WTC11 (cell line): Measurements from ENCODE around the gene TFF3. TPM values are rescaled to one million over a fixed set of nuclear protein-coding genes. Genes with fewer than 3 reads are reported as not detected.

Experiments used
- ATAC-seq: fragments of 200-7000 bp; cut with Tn5 transposase; 2 replicates; pipeline ENCODE4 v1.10.0; 2021; ENCODE audit warnings: mild to moderate bottlenecking, moderate library complexity
- CTCF ChIA-PET: fragments of 300-600 bp; sonication (Branson Sonifier 250); formaldehyde crosslinking; loops from one replicate; lab custom pipeline; 2021; ENCODE audit warnings: antibody characterized with exemption; lab: Charles Lee
- POLR2A ChIA-PET: fragments of 350-600 bp; sonication (Branson Sonifier 250); formaldehyde crosslinking; loops from one replicate; lab custom pipeline; 2021; ENCODE audit warnings: antibody characterized with exemption; lab: Charles Lee
- DNase-seq: peaks from one replicate; pipeline ENCODE4 v3.0.0; 2021; ENCODE audit warnings: low spot score
- H3K27ac Mint-ChIP-seq: 2 replicates; pipeline ENCODE4 v1.8.0; 2021; ENCODE audit warnings: mixed read lengths
- H3K27me3 Mint-ChIP-seq: 2 replicates; pipeline ENCODE4 v1.8.0; 2021; ENCODE audit warnings: low read depth, mild to moderate bottlenecking, moderate library complexity, mixed read lengths
- H3K36me3 Mint-ChIP-seq: 2 replicates; pipeline ENCODE4 v1.8.0; 2021; ENCODE audit warnings: mixed read lengths
- H3K4me1 Mint-ChIP-seq: 2 replicates; pipeline ENCODE4 v1.8.0; 2022; ENCODE audit warnings: mixed read lengths
- H3K4me3 Mint-ChIP-seq: 2 replicates; pipeline ENCODE4 v1.8.0; 2021; ENCODE audit warnings: mild to moderate bottlenecking, moderate library complexity, mixed read lengths
- H3K9me3 Mint-ChIP-seq: 2 replicates; pipeline ENCODE4 v1.8.0; 2021; ENCODE audit warnings: mixed read lengths
- CREM ChIP-seq: sonication (generic); formaldehyde crosslinking; IDR thresholded peaks from 2 replicates; pipeline ENCODE4 v1.8.1; 2022; ENCODE audit warnings: mild to moderate bottlenecking, missing genetic modification reagents, moderate library complexity
- E2F5 ChIP-seq: sonication (generic); formaldehyde crosslinking; IDR thresholded peaks from 2 replicates; pipeline ENCODE4 v1.8.1; 2022; ENCODE audit warnings: mild to moderate bottlenecking, moderate library complexity, missing genetic modification reagents
- EMX1 ChIP-seq: fragments of 250-450 bp; sonication (Bioruptor Pico); IDR thresholded peaks from 2 replicates; pipeline ENCODE4 v1.8.0; 2021; ENCODE audit warnings: mild to moderate bottlenecking
- FOXP4 ChIP-seq: sonication (generic); formaldehyde crosslinking; IDR thresholded peaks from 2 replicates; pipeline ENCODE4 v1.8.0; 2022; ENCODE audit warnings: mild to moderate bottlenecking, missing genetic modification reagents
- GABPB1 ChIP-seq: sonication (generic); formaldehyde crosslinking; IDR thresholded peaks from 2 replicates; pipeline ENCODE4 v1.8.1; 2023; ENCODE audit warnings: mild to moderate bottlenecking, missing genetic modification reagents
- GRHL2 ChIP-seq: fragments of 250-450 bp; sonication (Bioruptor Pico); IDR thresholded peaks from 2 replicates; pipeline ENCODE4 v1.8.0; 2022; ENCODE audit warnings: mild to moderate bottlenecking, moderate library complexity; ENCODE audit not compliant: insufficient replicate concordance, severe bottlenecking
- MYBL2 ChIP-seq: sonication (generic); formaldehyde crosslinking; IDR thresholded peaks from 2 replicates; pipeline ENCODE4 v1.8.1; 2023; ENCODE audit warnings: mild to moderate bottlenecking, moderate library complexity, missing genetic modification reagents
- NFE2L1 ChIP-seq: sonication (generic); formaldehyde crosslinking; IDR thresholded peaks from 2 replicates; pipeline ENCODE4 v1.8.1; 2023; ENCODE audit warnings: missing genetic modification reagents
- NR1H2 ChIP-seq: sonication (generic); formaldehyde crosslinking; IDR thresholded peaks from 2 replicates; pipeline ENCODE4 v1.9.0; 2021; ENCODE audit warnings: mild to moderate bottlenecking, moderate library complexity, missing genetic modification reagents
- TP53 ChIP-seq: sonication (generic); formaldehyde crosslinking; IDR thresholded peaks from 2 replicates; pipeline ENCODE4 v1.8.1; 2023; ENCODE audit warnings: mild to moderate bottlenecking, missing genetic modification reagents
- ZBTB21 ChIP-seq: sonication (generic); formaldehyde crosslinking; IDR thresholded peaks from 2 replicates; pipeline ENCODE4 v1.8.1; 2023; ENCODE audit warnings: mild to moderate bottlenecking, missing genetic modification reagents, borderline replicate concordance
- ZNF396 ChIP-seq: fragments of 250-450 bp; sonication (Bioruptor Pico); IDR thresholded peaks from 2 replicates; pipeline ENCODE4 v1.8.0; 2021; ENCODE audit warnings: mild to moderate bottlenecking, moderate library complexity, borderline replicate concordance
- ZNF416 ChIP-seq: fragments of 250-450 bp; sonication (Bioruptor Pico); IDR thresholded peaks from 2 replicates; pipeline ENCODE4 v1.9.0; 2021; ENCODE audit warnings: mild to moderate bottlenecking, inconsistent platforms
- ZNF425 ChIP-seq: fragments of 250-450 bp; sonication (Bioruptor Pico); conservative IDR thresholded peaks from 2 replicates; pipeline ENCODE4 v1.9.0; 2021; ENCODE audit warnings: mild to moderate bottlenecking
- ZNF512 ChIP-seq: sonication (generic); formaldehyde crosslinking; IDR thresholded peaks from 2 replicates; pipeline ENCODE4 v1.8.1; 2022; ENCODE audit warnings: missing genetic modification reagents, borderline replicate concordance
- ZNF671 ChIP-seq: fragments of 250-450 bp; sonication (Bioruptor Pico); IDR thresholded peaks from 2 replicates; pipeline ENCODE4 v1.8.0; 2021; ENCODE audit warnings: mild to moderate bottlenecking
- total RNA-seq: library from RNA; stranded (reverse); gene quantifications from 3 replicates; pipeline ENCODE4 v1.2.3, GENCODE V29; 2021
- TF ChIP-seq, protein P1 (sequence below): sonication (generic); formaldehyde crosslinking; IDR thresholded peaks from 2 replicates; pipeline ENCODE4 v1.8.0; 2022; ENCODE audit warnings: missing genetic modification reagents
- TF ChIP-seq, protein P2 (sequence below): fragments of 200-600 bp; IDR thresholded peaks from 2 replicates; pipeline ENCODE4 v1.8.0; 2022; ENCODE audit warnings: antibody characterized with exemption

TFF3 gene
- total RNA-seq, 1 experiment from 2014 or later = 4.2 TPM

DNA sequence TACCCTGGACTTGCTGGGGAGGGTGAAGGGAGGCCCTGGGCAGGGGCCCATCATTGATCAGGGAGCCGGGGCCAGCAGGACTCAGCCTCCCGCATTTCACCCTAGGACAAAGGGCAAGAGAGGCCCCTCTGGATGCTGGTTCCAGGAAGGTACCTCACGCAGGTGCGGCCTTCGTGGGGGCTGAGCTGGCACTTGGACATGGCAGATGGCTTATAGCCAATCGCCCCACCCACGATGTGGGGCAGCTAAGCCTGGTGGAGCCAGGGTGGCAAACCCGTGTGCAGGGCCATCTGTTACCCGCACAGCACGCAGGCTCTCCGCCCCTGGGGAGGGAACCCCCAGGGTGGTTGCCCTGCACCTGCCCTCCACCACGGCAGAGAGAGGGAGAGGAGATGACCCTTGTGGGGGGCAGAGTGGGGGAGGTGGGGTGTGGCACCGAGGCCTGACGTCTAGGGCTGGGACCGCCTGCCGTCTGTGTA lies 2.5 kb downstream of the TFF3 start:
- H3K4me3 Mint-ChIP-seq = no peak overlapping the region
- H3K9me3 Mint-ChIP-seq = no peaks in the 10 kb centered on the region
- TF ChIP-seq ZNF425 (CRISPR knock-in tag) = no peak
- TF ChIP-seq, protein P1, sequence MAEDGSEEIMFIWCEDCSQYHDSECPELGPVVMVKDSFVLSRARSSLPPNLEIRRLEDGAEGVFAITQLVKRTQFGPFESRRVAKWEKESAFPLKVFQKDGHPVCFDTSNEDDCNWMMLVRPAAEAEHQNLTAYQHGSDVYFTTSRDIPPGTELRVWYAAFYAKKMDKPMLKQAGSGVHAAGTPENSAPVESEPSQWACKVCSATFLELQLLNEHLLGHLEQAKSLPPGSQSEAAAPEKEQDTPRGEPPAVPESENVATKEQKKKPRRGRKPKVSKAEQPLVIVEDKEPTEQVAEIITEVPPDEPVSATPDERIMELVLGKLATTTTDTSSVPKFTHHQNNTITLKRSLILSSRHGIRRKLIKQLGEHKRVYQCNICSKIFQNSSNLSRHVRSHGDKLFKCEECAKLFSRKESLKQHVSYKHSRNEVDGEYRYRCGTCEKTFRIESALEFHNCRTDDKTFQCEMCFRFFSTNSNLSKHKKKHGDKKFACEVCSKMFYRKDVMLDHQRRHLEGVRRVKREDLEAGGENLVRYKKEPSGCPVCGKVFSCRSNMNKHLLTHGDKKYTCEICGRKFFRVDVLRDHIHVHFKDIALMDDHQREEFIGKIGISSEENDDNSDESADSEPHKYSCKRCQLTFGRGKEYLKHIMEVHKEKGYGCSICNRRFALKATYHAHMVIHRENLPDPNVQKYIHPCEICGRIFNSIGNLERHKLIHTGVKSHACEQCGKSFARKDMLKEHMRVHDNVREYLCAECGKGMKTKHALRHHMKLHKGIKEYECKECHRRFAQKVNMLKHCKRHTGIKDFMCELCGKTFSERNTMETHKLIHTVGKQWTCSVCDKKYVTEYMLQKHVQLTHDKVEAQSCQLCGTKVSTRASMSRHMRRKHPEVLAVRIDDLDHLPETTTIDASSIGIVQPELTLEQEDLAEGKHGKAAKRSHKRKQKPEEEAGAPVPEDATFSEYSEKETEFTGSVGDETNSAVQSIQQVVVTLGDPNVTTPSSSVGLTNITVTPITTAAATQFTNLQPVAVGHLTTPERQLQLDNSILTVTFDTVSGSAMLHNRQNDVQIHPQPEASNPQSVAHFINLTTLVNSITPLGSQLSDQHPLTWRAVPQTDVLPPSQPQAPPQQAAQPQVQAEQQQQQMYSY (CRISPR knock-in tag) = no peak
- TF ChIP-seq ZNF512 (CRISPR knock-in tag) = no peak
- no peak for TF ChIP-seq ZNF396 (CRISPR knock-in tag)
- TF ChIP-seq NFE2L1 (CRISPR knock-in tag) = no peak
- no peak for TF ChIP-seq E2F5
- TF ChIP-seq GRHL2 (CRISPR knock-in tag) = no peak
- no peak for TF ChIP-seq ZBTB21 (CRISPR knock-in tag)
- no peak for TF ChIP-seq NR1H2
- no peak for TF ChIP-seq MYBL2
- no peak for TF ChIP-seq GABPB1
- TF ChIP-seq, protein P2, sequence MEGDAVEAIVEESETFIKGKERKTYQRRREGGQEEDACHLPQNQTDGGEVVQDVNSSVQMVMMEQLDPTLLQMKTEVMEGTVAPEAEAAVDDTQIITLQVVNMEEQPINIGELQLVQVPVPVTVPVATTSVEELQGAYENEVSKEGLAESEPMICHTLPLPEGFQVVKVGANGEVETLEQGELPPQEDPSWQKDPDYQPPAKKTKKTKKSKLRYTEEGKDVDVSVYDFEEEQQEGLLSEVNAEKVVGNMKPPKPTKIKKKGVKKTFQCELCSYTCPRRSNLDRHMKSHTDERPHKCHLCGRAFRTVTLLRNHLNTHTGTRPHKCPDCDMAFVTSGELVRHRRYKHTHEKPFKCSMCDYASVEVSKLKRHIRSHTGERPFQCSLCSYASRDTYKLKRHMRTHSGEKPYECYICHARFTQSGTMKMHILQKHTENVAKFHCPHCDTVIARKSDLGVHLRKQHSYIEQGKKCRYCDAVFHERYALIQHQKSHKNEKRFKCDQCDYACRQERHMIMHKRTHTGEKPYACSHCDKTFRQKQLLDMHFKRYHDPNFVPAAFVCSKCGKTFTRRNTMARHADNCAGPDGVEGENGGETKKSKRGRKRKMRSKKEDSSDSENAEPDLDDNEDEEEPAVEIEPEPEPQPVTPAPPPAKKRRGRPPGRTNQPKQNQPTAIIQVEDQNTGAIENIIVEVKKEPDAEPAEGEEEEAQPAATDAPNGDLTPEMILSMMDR = no peak
- no peak for TF ChIP-seq TP53
- TF ChIP-seq CREM (CRISPR knock-in tag) = no peak
- TF ChIP-seq ZNF671 = no peak
- no peak for TF ChIP-seq FOXP4
- TF ChIP-seq EMX1 (CRISPR knock-in tag) = no peak
- TF ChIP-seq ZNF416 (CRISPR knock-in tag) = no peak
- TF ChIP-seq, all 79 proteins: peak for 0
- ATAC-seq = no peak
- no peak for DNase-seq
- no peaks in the 10 kb centered on the region for H3K36me3 Mint-ChIP-seq
- no peak overlapping the region for H3K27ac Mint-ChIP-seq
- POLR2A ChIA-PET = no interaction called here
- peaks cover 6% of the 10 kb centered on the region for H3K27me3 Mint-ChIP-seq
- H3K4me1 Mint-ChIP-seq = peaks cover 59% of the 10 kb centered on the region
- CTCF ChIA-PET = interaction anchor here (3.4 to 11.5 kb wide), 2 partner anchors 24 to 53 kb away, joined by 35 to 165 read pairs; no protein-coding TSS in a partner anchor
